Non-pigmented ciliary epithelial cell (primary cell): ENCODE data around the gene KIAA0040.

ENCODE experiments used
- DNase-seq: peaks from one replicate; pipeline ENCODE4 v3.0.0-alpha.2; 2010; ENCODE audit warnings: low read depth

Gene KIAA0040

GRCh38 chr1:175200678-175201521 is 8.3 kb upstream of the KIAA0040 start:
- DNase-seq, result no peak

GRCh38 chr1:175198332-175198731 is 5.8 kb upstream of the KIAA0040 start:
- no peak for DNase-seq

GRCh38 chr1:175197531-175197930 is 5.0 kb upstream of the KIAA0040 start:
- no peak for DNase-seq

GRCh38 chr1:175195798-175196197 is 3.2 kb upstream of the KIAA0040 start:
- no peak for DNase-seq

- DNase-seq, result no peak
These were observed 2.7 kb upstream of the KIAA0040 start for GRCh38 chr1:175195281-175195680.

GRCh38 chr1:175193527-175193910 is 943 bp upstream of the KIAA0040 start:
- DNase-seq, result no peak

GRCh38 chr1:175192111-175192629 is 406 bp downstream of the KIAA0040 start:
- no peak for DNase-seq

GRCh38 chr1:175191659-175192058 is 917 bp downstream of the KIAA0040 start:
- DNase-seq, result no peak

- DNase-seq, result no peak
These were observed 3.6 kb downstream of the KIAA0040 start for GRCh38 chr1:175188936-175189335.

GRCh38 chr1:175186433-175187160 is 6.0 kb downstream of the KIAA0040 start:
- no peak for DNase-seq

- no peak for DNase-seq
These were observed 6.7 kb downstream of the KIAA0040 start for GRCh38 chr1:175185903-175186302.

- DNase-seq, result no peak
These were observed 9.0 kb downstream of the KIAA0040 start for GRCh38 chr1:175183586-175183985.

- DNase-seq, result no peak
These were observed 10.3 kb downstream of the KIAA0040 start for GRCh38 chr1:175182201-175182746.

GRCh38 chr1:175179837-175180590 is 12.6 kb downstream of the KIAA0040 start:
- DNase-seq, result no peak

GRCh38 chr1:175178456-175178855 is 14.1 kb downstream of the KIAA0040 start:
- no peak for DNase-seq

GRCh38 chr1:175178056-175178455 is 14.5 kb downstream of the KIAA0040 start:
- no peak for DNase-seq

- DNase-seq, result no peak
These were observed 16.3 kb downstream of the KIAA0040 start for GRCh38 chr1:175176246-175176645.

- no peak for DNase-seq
These were observed 18.1 kb downstream of the KIAA0040 start for GRCh38 chr1:175174309-175175102.

- no peak for DNase-seq
These were observed 19.0 kb downstream of the KIAA0040 start for GRCh38 chr1:175173531-175173930.

GRCh38 chr1:175172503-175172902 is 20.1 kb downstream of the KIAA0040 start:
- no peak for DNase-seq
